HG03457 (cell line): ENCODE results near the gene KCNIP4.

Experiments used
- ATAC-seq: cut with Tn5 transposase; IDR thresholded peaks from one replicate; pipeline ENCODE4 v1.9.1; 2021; ENCODE audit warnings: moderate number of reproducible peaks; ENCODE audit not compliant: unreplicated experiment

Gene KCNIP4

GRCh38 chr4:21856754-21857153 is 91.8 kb downstream of the KCNIP4 start:
- ATAC-seq: no peak

- ATAC-seq: no peak
Measured at GRCh38 chr4:21856301-21856700, 92.3 kb downstream of the KCNIP4 start.

GRCh38 chr4:21849077-21849476 is 99.5 kb downstream of the KCNIP4 start:
- no peak for ATAC-seq

- no peak for ATAC-seq
Measured at GRCh38 chr4:21848021-21848420, 100.6 kb downstream of the KCNIP4 start.

GRCh38 chr4:21845663-21846062 is 102.9 kb downstream of the KCNIP4 start:
- no peak for ATAC-seq

- ATAC-seq: no peak
Measured at GRCh38 chr4:21835712-21836111, 112.9 kb downstream of the KCNIP4 start.

- no peak for ATAC-seq
Measured at GRCh38 chr4:21830272-21830671, 118.3 kb downstream of the KCNIP4 start.

GRCh38 chr4:21827575-21827974 is 121.0 kb downstream of the KCNIP4 start:
- no peak for ATAC-seq

GRCh38 chr4:21826071-21826470 is 122.5 kb downstream of the KCNIP4 start:
- ATAC-seq: no peak

- no peak for ATAC-seq
Measured at GRCh38 chr4:21819086-21819485, 129.5 kb downstream of the KCNIP4 start.

GRCh38 chr4:21815651-21816377 is 132.8 kb downstream of the KCNIP4 start:
- no peak for ATAC-seq

- ATAC-seq: no peak
Measured at GRCh38 chr4:21811565-21811964, 137.0 kb downstream of the KCNIP4 start.

GRCh38 chr4:21806991-21807390 is 141.6 kb downstream of the KCNIP4 start:
- no peak for ATAC-seq

- no peak for ATAC-seq
Measured at GRCh38 chr4:21802406-21802805, 146.2 kb downstream of the KCNIP4 start.

- ATAC-seq: no peak
Measured at GRCh38 chr4:21801661-21802385, 146.7 kb downstream of the KCNIP4 start.

GRCh38 chr4:21795091-21795490 is 153.5 kb downstream of the KCNIP4 start:
- ATAC-seq: no peak

GRCh38 chr4:21792736-21793135 is 155.8 kb downstream of the KCNIP4 start:
- no peak for ATAC-seq

- ATAC-seq: no peak
Measured at GRCh38 chr4:21790438-21791029, 158.0 kb downstream of the KCNIP4 start.

- no peak for ATAC-seq
Measured at GRCh38 chr4:21780148-21780547, 168.4 kb downstream of the KCNIP4 start.

- no peak for ATAC-seq
Measured at GRCh38 chr4:21778702-21779101, 169.9 kb downstream of the KCNIP4 start.

- ATAC-seq: no peak
Measured at GRCh38 chr4:21775703-21776102, 172.9 kb downstream of the KCNIP4 start.
